NT2/D1 (cell line): ENCODE data around the gene PCDHA3.

Experiments
- YY1 ChIP-seq: IDR thresholded peaks from 2 replicates; pipeline ENCODE4 v1.6.1; 2011; ENCODE audit not compliant: insufficient read length, insufficient read depth
- ZNF274 ChIP-seq: IDR thresholded peaks from 2 replicates; pipeline ENCODE4 v1.6.1; 2011; ENCODE audit warnings: mild to moderate bottlenecking, low read depth, low read length

- TF ChIP-seq YY1 (no peak), ZNF274 (no peak)
These were observed 27.0 kb downstream of the PCDHA3 start, which contains the start of gene PCDHA6 for GRCh38 chr5:140827704-140828361.
